KMS-11 (cell line): ENCODE measurements around the gene SPINT2.

Experiments used
- H2AFZ ChIP-seq: fragments of 200-600 bp; sonication (generic); 2 replicates; pipeline ENCODE4 v1.6.1; 2016; ENCODE audit warnings: antibody characterized with exemption, mixed run types, low read depth
- H3K27ac ChIP-seq: fragments of 200-600 bp; sonication (generic); 2 replicates; pipeline ENCODE4 v1.6.1; 2016; ENCODE audit warnings: mild to moderate bottlenecking, mixed run types
- H3K27me3 ChIP-seq: fragments of 200-600 bp; sonication (generic); 2 replicates; pipeline ENCODE4 v1.6.1; 2017; ENCODE audit warnings: mild to moderate bottlenecking, low read depth, mixed run types, moderate library complexity; ENCODE audit not compliant: insufficient read depth
- H3K36me3 ChIP-seq: fragments of 200-600 bp; sonication (generic); 2 replicates; pipeline ENCODE4 v1.6.1; 2017; ENCODE audit warnings: mild to moderate bottlenecking, mixed run types; ENCODE audit not compliant: insufficient read depth
- H3K4me1 ChIP-seq: fragments of 200-600 bp; sonication (generic); 2 replicates; pipeline ENCODE4 v1.6.1; 2016; ENCODE audit warnings: mild to moderate bottlenecking, low read depth, mixed run types; ENCODE audit not compliant: poor library complexity, severe bottlenecking
- H3K4me2 ChIP-seq: fragments of 200-600 bp; sonication (generic); 2 replicates; pipeline ENCODE4 v1.7.0; 2016; ENCODE audit warnings: mild to moderate bottlenecking, mixed run types
- H3K4me3 ChIP-seq: fragments of 200-600 bp; sonication (generic); IDR thresholded peaks from 2 replicates; pipeline ENCODE4 v1.6.1; 2017; ENCODE audit warnings: low read depth, low read length, mixed read lengths; ENCODE audit not compliant: insufficient read depth
- H3K79me2 ChIP-seq: fragments of 200-600 bp; sonication (generic); 2 replicates; pipeline ENCODE4 v1.6.1; 2016; ENCODE audit warnings: low read depth, mixed run types; ENCODE audit not compliant: insufficient read depth
- H3K9ac ChIP-seq: fragments of 200-600 bp; sonication (generic); 2 replicates; pipeline ENCODE4 v1.6.1; 2016; ENCODE audit warnings: mild to moderate bottlenecking, mixed run types
- H4K20me1 ChIP-seq: fragments of 200-600 bp; sonication (generic); 2 replicates; pipeline ENCODE4 v1.6.1; 2016; ENCODE audit warnings: mild to moderate bottlenecking, mixed run types; ENCODE audit not compliant: insufficient read depth
- TF ChIP-seq, protein P1 (sequence below): fragments of 200-600 bp; sonication (generic); conservative IDR thresholded peaks from 2 replicates; pipeline ENCODE4 v1.6.1; 2017; ENCODE audit warnings: low read depth, mild to moderate bottlenecking, antibody characterized with exemption, low read length, moderate library complexity, mixed read lengths

SPINT2 gene

DNA sequence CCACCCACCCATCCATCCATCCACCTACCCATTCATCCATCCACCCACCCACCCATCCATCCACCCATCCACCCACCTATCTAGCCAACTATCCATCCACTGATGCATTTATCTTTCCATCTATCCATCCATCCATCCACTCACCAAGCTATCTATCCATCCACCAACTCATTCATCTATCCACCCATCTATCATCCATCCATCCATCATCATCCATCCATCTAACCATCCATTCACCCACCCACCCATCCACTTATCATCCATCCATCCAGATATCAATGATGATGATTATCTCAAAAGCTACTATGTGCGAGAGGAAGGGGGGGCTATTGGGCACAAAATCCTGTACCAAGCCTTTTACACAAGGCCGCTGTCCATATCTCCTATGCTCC lies 45.9 kb downstream of the SPINT2 start:
- Histone ChIP-seq H3K27me3 (no peaks in the 10 kb centered on the region), H4K20me1 (no peaks in the 10 kb centered on the region), H3K79me2 (no peaks in the 10 kb centered on the region), H3K9ac (no peak overlapping the region), H3K36me3 (no peaks in the 10 kb centered on the region), H3K4me1 (no peaks in the 10 kb centered on the region), H3K4me3 (no peak overlapping the region), H3K4me2 (no peak overlapping the region), H3K27ac (no peak overlapping the region), H2AFZ (no peak overlapping the region)
- TF ChIP-seq, protein P1, sequence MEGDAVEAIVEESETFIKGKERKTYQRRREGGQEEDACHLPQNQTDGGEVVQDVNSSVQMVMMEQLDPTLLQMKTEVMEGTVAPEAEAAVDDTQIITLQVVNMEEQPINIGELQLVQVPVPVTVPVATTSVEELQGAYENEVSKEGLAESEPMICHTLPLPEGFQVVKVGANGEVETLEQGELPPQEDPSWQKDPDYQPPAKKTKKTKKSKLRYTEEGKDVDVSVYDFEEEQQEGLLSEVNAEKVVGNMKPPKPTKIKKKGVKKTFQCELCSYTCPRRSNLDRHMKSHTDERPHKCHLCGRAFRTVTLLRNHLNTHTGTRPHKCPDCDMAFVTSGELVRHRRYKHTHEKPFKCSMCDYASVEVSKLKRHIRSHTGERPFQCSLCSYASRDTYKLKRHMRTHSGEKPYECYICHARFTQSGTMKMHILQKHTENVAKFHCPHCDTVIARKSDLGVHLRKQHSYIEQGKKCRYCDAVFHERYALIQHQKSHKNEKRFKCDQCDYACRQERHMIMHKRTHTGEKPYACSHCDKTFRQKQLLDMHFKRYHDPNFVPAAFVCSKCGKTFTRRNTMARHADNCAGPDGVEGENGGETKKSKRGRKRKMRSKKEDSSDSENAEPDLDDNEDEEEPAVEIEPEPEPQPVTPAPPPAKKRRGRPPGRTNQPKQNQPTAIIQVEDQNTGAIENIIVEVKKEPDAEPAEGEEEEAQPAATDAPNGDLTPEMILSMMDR = no peak

DNA sequence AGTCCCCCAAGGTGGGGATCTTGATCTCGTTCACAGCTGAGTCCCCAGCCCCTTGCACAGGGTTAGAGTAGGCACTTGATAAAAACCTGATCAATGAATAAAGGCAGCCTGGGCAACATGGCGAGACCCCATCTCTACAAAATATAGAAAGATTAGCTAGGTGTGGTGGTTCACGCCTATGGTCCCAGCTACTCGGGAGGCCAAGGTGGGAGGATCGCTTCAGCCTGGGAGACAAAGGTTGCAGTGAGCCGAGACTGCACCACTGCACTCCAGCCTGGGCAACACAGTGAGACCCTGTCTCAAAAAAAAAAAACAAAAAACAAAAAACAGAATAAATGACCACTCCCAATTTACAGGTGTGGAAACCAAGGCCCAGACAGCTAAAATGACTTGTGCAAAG lies 46.6 kb downstream of the SPINT2 start:
- Histone ChIP-seq H2AFZ (no peak overlapping the region), H3K4me1 (no peaks in the 10 kb centered on the region), H3K4me2 (no peak overlapping the region), H3K79me2 (no peaks in the 10 kb centered on the region), H3K9ac (no peak overlapping the region), H3K36me3 (no peaks in the 10 kb centered on the region), H3K27me3 (no peaks in the 10 kb centered on the region), H3K4me3 (no peak overlapping the region), H3K27ac (no peak overlapping the region), H4K20me1 (no peaks in the 10 kb centered on the region)
- TF ChIP-seq, protein P1 = no peak

DNA sequence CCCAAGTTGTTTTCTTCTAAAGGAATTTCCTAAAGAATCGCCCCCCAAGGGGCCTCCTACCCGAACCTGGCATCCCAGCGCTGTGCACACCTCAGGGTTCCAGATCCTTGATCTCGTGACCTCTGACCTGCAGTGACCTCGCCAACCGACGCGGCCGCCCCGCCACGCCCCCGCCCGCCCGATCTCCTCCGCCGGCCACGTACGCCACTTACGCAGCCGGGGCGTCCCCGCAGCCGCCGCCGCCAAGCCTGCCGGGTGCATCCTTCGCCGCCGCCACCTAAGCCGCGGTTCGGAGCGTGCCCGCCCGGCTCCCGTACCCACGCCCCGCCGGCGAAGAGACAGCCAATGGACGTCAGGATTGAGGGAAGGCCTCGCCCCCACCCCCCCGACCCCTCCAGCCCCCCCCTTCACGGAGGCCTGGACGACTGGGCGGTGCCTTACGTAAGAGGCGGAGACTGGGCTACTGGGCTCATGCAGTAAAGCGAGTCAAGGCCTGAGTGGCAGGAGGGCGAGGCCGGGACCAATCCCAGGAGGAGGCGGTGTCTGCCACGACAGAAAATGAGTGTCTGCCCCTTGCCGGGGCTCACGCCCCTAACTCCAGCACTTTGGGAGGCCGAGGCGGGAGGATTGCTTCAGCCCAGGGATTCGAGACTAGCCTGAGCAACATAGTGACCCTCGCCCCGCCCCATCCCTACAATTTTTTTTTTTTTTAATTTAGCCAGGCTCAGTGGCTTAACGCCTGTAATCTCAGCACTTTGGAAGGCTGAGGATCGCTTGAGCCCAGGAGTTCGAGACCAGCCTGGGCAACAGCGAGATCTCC lies 51.5 kb downstream of the SPINT2 start, which contains the start of gene YIF1B:
YIF1B (minus strand) TSS at position 291 of the 820 bp plus-strand sequence; CDS start at position 261, 30 bp downstream.
- no peaks in the 10 kb centered on the region for H3K36me3 ChIP-seq

DNA sequence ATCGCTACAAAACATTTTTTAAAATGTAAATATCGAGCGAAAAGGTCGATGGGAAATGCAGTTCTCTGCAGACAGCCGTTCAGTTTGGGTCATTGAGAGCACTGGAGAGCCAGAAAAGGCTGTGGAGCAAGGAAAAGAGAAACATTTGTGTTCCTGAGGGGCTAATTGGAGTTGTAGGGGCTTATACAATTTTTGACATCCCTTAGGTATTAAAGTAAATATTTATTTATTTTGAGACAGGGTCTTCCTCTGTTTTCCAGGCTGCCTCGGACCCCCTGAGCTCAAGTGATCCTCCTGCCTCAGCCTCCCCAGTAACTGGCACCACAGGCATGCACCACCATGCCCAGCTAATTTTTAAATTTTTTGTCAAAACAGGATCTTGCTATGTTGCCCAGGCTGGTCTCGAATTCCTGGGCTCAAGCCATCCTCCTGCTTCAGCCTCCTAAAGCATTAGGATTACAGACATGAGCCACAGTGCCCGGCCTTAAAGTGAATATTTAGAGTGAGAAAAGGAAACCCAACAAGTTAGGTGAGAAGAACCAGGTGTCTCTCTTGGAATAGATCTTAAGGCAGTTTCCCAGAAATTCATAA lies 52.2 kb downstream of the SPINT2 start:
- H4K20me1 ChIP-seq = no peaks in the 10 kb centered on the region
- no peaks in the 10 kb centered on the region for H3K79me2 ChIP-seq
- H3K9ac ChIP-seq = peak overlapping the region; percentile 48; the same call in 1 of the 2 replicates
- H3K27ac ChIP-seq = peak overlapping the region; percentile 46; the same call in 1 of the 2 replicates
- H3K4me3 ChIP-seq = no peak overlapping the region
- H3K36me3 ChIP-seq = no peaks in the 10 kb centered on the region
- no peaks in the 10 kb centered on the region; the same call in 1 of the 2 replicates for H3K27me3 ChIP-seq
- H3K4me1 ChIP-seq = no peaks in the 10 kb centered on the region
- H2AFZ ChIP-seq = peak overlapping the region; percentile 98
- TF ChIP-seq, protein P1 = no peak
- peak overlapping the region; percentile 65 for H3K4me2 ChIP-seq

More for the DNA sequence above, 51.5 kb downstream of the SPINT2 start, which contains the start of gene YIF1B:
- peak within 1 kb of the TSS; percentile 50; the same call in 1 of the 2 replicates for H3K9ac ChIP-seq
- no peaks in the 10 kb centered on the region for H4K20me1 ChIP-seq
- H3K27me3 ChIP-seq = no peaks in the 10 kb centered on the region; the same call in 1 of the 2 replicates
- no peak within 1 kb of the TSS for H3K4me3 ChIP-seq
- TF ChIP-seq, protein P1 = no peak
- H3K4me1 ChIP-seq = no peaks in the 10 kb centered on the region
- peak within 1 kb of the TSS; percentile 98 for H2AFZ ChIP-seq
- H3K27ac ChIP-seq = peak within 1 kb of the TSS; percentile 46
- H3K4me2 ChIP-seq = peak within 1 kb of the TSS; percentile 72
- no peaks in the 10 kb centered on the region for H3K79me2 ChIP-seq
